OCI-LY7 (cell line): Measurements from ENCODE around the gene MC5R. TPM values are rescaled to one million over a fixed set of nuclear protein-coding genes. Genes with fewer than 3 reads are reported as not detected.

Experiments used
- BruUV-seq: library from RNA; stranded (reverse); fragments of 400-500 nt; replicated peaks from 2 replicates; lab custom pipeline; 2021; lab: Mats Ljungman, UMichigan
- CTCF ChIA-PET: fragments of 300-600 bp; sonication (Branson Sonifier 250); formaldehyde crosslinking; loops from one replicate; lab custom pipeline; 2022; ENCODE audit warnings: antibody characterized with exemption; ENCODE audit not compliant: unreplicated experiment; lab: Charles Lee
- POLR2A ChIA-PET: fragments of 300-600 bp; sonication (Branson Sonifier 250); formaldehyde crosslinking; loops from one replicate; lab custom pipeline; 2022; ENCODE audit warnings: antibody characterized with exemption; lab: Charles Lee
- DNase-seq: peaks from one replicate; pipeline ENCODE4 v3.0.0-alpha.2; 2015; ENCODE audit warnings: low spot score
- H2AFZ ChIP-seq: fragments of 200-600 bp; sonication (generic), shearing (Covaris generic); 2 replicates; pipeline ENCODE4 v1.6.1; 2014; ENCODE audit warnings: mild to moderate bottlenecking, antibody characterized with exemption, low read length, moderate library complexity
- H3K27ac ChIP-seq: fragments of 200-600 bp; sonication (generic); 2 replicates; pipeline ENCODE4 v1.5.1; 2014; ENCODE audit warnings: mixed run types, low read depth, mild to moderate bottlenecking, moderate library complexity, low read length, inconsistent platforms; ENCODE audit not compliant: poor library complexity, severe bottlenecking
- H3K36me3 ChIP-seq: fragments of 200-600 bp; sonication (generic); 2 replicates; pipeline ENCODE4 v1.6.1; 2014; ENCODE audit warnings: mild to moderate bottlenecking, antibody characterized with exemption, low read length, moderate library complexity, mixed read lengths; ENCODE audit not compliant: insufficient read depth
- H3K4me1 ChIP-seq: fragments of 200-600 bp; sonication (generic); 2 replicates; pipeline ENCODE4 v1.5.1; 2014; ENCODE audit warnings: mild to moderate bottlenecking, low read length; ENCODE audit not compliant: insufficient read depth, poor library complexity, severe bottlenecking
- H3K4me2 ChIP-seq: fragments of 200-600 bp; sonication (generic); 2 replicates; pipeline ENCODE4 v1.6.1; 2014; ENCODE audit warnings: mild to moderate bottlenecking, low read length
- H3K4me3 ChIP-seq: fragments of 200-600 bp; sonication (generic); 2 replicates; pipeline ENCODE4 v1.5.1; 2014; ENCODE audit warnings: mild to moderate bottlenecking, low read depth, low read length; ENCODE audit not compliant: poor library complexity, severe bottlenecking
- H3K79me2 ChIP-seq: fragments of 200-600 bp; sonication (generic); 2 replicates; pipeline ENCODE4 v1.6.1; 2016; ENCODE audit warnings: low read depth, mild to moderate bottlenecking, low read length, moderate library complexity, mixed read lengths; ENCODE audit not compliant: insufficient read depth
- H3K9me2 ChIP-seq: fragments of 200-600 bp; sonication (generic); 2 replicates; pipeline ENCODE4 v1.6.1; 2016; ENCODE audit warnings: mild to moderate bottlenecking, low read length, mixed read lengths; ENCODE audit not compliant: insufficient read depth
- H3K9me3 ChIP-seq: fragments of 200-600 bp; sonication (generic); 2 replicates; pipeline ENCODE4 v1.6.1; 2014; ENCODE audit warnings: mild to moderate bottlenecking, mixed run types, low read length, mixed read lengths
- H4K20me1 ChIP-seq: fragments of 200-600 bp; sonication (generic); 2 replicates; pipeline ENCODE4 v1.6.1; 2014; ENCODE audit warnings: mild to moderate bottlenecking, antibody characterized with exemption, low read length, moderate library complexity, mixed read lengths; ENCODE audit not compliant: insufficient read depth
- CTCF ChIP-seq: fragments of 200-600 bp; sonication (generic); conservative IDR thresholded peaks from 2 replicates; pipeline ENCODE4 v1.5.1; 2014; ENCODE audit warnings: mild to moderate bottlenecking, antibody characterized with exemption, low read length, moderate library complexity, mixed read lengths
- EZH2phosphoT487 ChIP-seq: fragments of 200-600 bp; sonication (generic); IDR thresholded peaks from 2 replicates; pipeline ENCODE4 v1.6.1; 2018; ENCODE audit warnings: low read depth, borderline replicate concordance, mild to moderate bottlenecking, mixed run types, antibody characterized with exemption, low read length, moderate library complexity, mixed read lengths
- intact Hi-C: fragments of 100-400 bp; cut with micrococcal nuclease; formaldehyde crosslinking; loops from one replicate; pipeline ENCODE4 v1.10.0; 2022; ENCODE audit not compliant: unreplicated experiment
- total RNA-seq, 2 experiments: library from RNA; depleted of rRNA in 1 of 2; stranded (reverse); fragments of >200 nt in 1 of 2; shearing (Covaris generic) in 1 of 2; gene quantifications; 2 replicates each; pipeline ENCODE4 v1.2.3, GENCODE V29; 2014 to 2022

Gene MC5R
- total RNA-seq, 2 experiments from 2014 or later, result not detected

- DNase-seq, result peak; percentile 64
- no TSS peak for BruUV-seq
These were observed 10.6 kb upstream of the MC5R start for GRCh38 chr18:13813271-13813849.

GRCh38 chr18:13826209-13826608 lies 2.3 kb downstream of the MC5R start:
- Histone ChIP-seq H3K4me3 (no peak overlapping the region), H2AFZ (no peak overlapping the region), H3K4me1 (no peaks in the 10 kb centered on the region), H3K9me3 (no peaks in the 10 kb centered on the region), H3K79me2 (no peaks in the 10 kb centered on the region), H3K27ac (no peak overlapping the region), H3K4me2 (no peak overlapping the region), H3K36me3 (no peaks in the 10 kb centered on the region), H3K9me2 (no peaks in the 10 kb centered on the region), H4K20me1 (no peaks in the 10 kb centered on the region)
- no TSS peak for BruUV-seq
- CTCF ChIA-PET, result no interaction called here
- DNase-seq, result no peak
- TF ChIP-seq EZH2phosphoT487, result no peak
- TF ChIP-seq CTCF, result no peak
- POLR2A ChIA-PET, result no interaction called here
- intact Hi-C loops, result no loop called here

More at GRCh38 chr18:13813271-13813849, 10.6 kb upstream of the MC5R start:
- POLR2A ChIA-PET, result interaction anchor here (0.6 to 1.3 kb wide), 5 partner anchors 66 to 1220 kb away, joined by 3 to 8 read pairs (median 3); no protein-coding TSS in a partner anchor
- no peaks in the 10 kb centered on the region for H3K9me2 ChIP-seq
- H2AFZ ChIP-seq, result no peak overlapping the region
- H4K20me1 ChIP-seq, result no peaks in the 10 kb centered on the region
- H3K36me3 ChIP-seq, result no peaks in the 10 kb centered on the region
- H3K79me2 ChIP-seq, result no peaks in the 10 kb centered on the region
- no peak overlapping the region for H3K4me3 ChIP-seq
- no peaks in the 10 kb centered on the region for H3K4me1 ChIP-seq
- no peak overlapping the region for H3K4me2 ChIP-seq
- CTCF ChIA-PET, result interaction anchor here (0.6 to 1.5 kb wide), 4 partner anchors 38 to 279 kb away, joined by 3 read pairs; no protein-coding TSS in a partner anchor
- no peak overlapping the region for H3K27ac ChIP-seq
- H3K9me3 ChIP-seq, result no peaks in the 10 kb centered on the region
- intact Hi-C loops, result loop anchor here (1.0 to 10.0 kb wide), 4 partner anchors 211 to 361 kb away; no protein-coding TSS in a partner anchor
- TF ChIP-seq EZH2phosphoT487 (no peak), CTCF (peak; percentile 93)

- H2AFZ ChIP-seq, result no peak overlapping the region
- H3K36me3 ChIP-seq, result no peaks in the 10 kb centered on the region
- peak; percentile 38; the same call in 1 of the 2 replicates for TF ChIP-seq CTCF
- TF ChIP-seq EZH2phosphoT487, result no peak
- H3K79me2 ChIP-seq, result no peaks in the 10 kb centered on the region
- no peaks in the 10 kb centered on the region for H3K9me2 ChIP-seq
- H3K4me3 ChIP-seq, result no peak overlapping the region
- H3K9me3 ChIP-seq, result no peaks in the 10 kb centered on the region
- H3K27ac ChIP-seq, result no peak overlapping the region
- H3K4me1 ChIP-seq, result no peaks in the 10 kb centered on the region
- intact Hi-C loops, result no loop called here
- BruUV-seq, result no TSS peak
- no peak overlapping the region for H3K4me2 ChIP-seq
- DNase-seq, result no peak
- ChIA-PET CTCF (no interaction called here), POLR2A (no interaction called here)
- H4K20me1 ChIP-seq, result no peaks in the 10 kb centered on the region
These were observed 8.0 kb downstream of the MC5R start for GRCh38 chr18:13831864-13832508.
